ENCODE results near the gene ARL14EP.

The ARL14EP gene

DNA sequence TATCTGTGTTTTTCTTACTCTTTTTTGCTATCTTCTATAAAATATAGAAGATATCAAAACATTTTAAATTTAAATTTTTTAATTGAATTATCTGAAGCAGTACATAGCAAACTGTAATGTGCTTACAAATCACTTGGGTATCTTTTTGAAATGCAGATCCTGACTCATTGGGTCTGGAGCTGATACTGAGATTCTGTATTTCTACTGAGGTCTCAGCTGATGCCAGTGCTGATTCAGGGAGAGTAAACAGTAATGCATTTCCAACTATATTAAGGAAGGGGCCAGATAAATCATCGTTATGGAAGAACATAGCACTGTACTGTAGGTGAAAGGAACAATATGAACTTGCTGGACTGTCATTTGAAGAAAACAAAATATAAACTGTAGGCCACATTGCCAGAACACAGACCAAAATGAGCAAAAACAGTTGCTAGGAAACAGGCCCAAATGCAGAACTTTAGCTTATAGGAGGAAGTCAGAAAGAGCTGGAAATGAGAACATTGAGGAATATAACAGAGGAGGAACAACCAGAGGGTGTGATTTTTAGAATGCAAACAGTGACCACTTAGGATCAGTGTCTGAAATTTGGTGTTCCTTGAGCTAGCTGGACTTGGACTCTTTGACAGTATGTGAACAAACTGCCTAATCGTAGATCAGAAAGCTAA lies 3.3 kb downstream of the ARL14EP start:
- DNase-seq (ENCODE audit: low read depth in 2 of 2, low spot score in 1 of 2) = no peak

DNA sequence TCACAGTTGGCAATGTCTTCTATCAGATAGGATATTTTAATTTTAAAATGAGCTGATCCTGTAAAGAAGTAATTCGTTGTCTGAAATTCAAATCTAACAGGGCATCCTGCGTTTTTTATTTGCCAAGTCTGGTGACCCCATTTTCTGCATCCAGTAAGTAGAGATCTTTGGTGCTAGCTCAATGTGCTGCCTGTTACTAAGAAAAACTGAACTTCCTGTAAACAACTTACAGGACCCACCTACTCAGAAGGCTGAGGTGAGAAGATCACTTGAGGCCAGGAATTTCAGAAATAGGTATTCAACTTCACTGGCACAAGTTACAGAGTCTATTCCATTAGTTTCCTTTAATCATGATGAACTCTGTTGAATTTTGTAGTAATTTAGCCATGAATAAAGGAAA lies 4.0 kb downstream of the ARL14EP start:
- DNase-seq (ENCODE audit: low read depth in 2 of 2, low spot score in 1 of 2) = no peak

DNA sequence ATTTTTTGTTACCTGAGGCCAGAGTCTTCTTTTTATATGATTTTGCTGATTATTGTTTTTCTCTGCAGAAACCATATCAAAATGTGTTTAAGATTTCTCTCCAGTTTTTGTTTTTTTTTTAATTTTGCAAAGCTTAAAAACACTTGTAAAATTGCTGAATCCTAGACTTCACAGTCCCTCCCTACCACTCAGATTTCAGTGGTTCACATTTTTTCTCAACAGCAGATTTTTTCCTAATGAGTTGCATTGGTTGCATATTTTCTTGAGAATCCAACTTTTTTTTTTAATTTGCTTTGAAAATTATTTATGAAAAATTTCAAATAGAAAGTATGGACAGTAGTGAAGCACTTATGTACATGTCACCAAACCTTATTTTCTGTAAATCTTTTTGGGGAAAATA lies 5.8 kb downstream of the ARL14EP start:
- no peak for DNase-seq (ENCODE audit: low read depth in 2 of 2, low spot score in 1 of 2)

DNA sequence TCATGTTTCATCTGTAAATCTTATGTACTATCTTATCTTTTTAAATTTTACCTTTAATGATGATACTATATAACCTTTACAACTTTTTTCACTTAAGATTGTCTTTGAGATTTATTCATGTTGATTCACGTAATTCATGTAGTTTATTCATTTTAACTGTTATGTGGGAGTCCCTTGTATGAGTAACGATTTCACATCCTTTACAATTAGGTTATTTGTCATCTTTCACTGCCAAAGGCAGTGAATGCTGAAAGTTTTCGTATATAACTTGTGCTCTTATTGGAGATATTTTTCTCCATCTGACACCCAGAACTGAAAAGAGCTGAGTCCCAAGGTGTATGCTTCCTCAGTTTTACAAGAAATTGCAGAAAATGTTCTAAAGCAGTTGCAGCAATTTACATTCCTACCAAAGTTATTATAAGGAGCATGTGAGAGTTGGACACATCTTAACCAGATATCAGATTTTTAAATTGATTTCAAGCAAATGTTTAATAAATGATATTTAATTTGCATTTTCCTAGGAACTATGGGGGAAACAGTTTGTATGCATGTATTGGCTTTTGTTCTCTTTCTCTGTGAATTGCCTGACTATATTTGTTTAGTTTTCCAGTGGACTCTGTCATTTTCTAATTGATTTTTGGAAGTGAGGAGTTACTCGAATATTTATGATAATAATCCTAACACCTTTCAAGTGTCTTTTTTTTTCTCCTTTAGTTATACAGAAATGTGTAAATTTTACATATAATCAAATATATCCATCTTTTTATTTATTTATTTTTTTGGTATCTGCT lies 6.4 kb downstream of the ARL14EP start:
- DNase-seq (ENCODE audit: low read depth in 2 of 2, low spot score in 1 of 2) = no peak

- no peak for DNase-seq (ENCODE audit: low read depth in 2 of 2, low spot score in 1 of 2)
Measured at GRCh38 chr11:30333405-30333804, 10.5 kb downstream of the ARL14EP start.

GRCh38 chr11:30342736-30343166 lies 19.8 kb downstream of the ARL14EP start:
- DNase-seq (ENCODE audit: low read depth in 2 of 2, low spot score in 1 of 2) = no peak

GRCh38 chr11:30344085-30344484 lies 21.2 kb downstream of the ARL14EP start:
- DNase-seq (ENCODE audit: low read depth in 2 of 2, low spot score in 1 of 2) = no peak

GRCh38 chr11:30345644-30346043 lies 22.7 kb downstream of the ARL14EP start:
- no peak for DNase-seq (ENCODE audit: low read depth in 2 of 2, low spot score in 1 of 2)

GRCh38 chr11:30346068-30346688 lies 23.3 kb downstream of the ARL14EP start:
- no peak for DNase-seq (ENCODE audit: low read depth in 2 of 2, low spot score in 1 of 2)

- no peak for DNase-seq (ENCODE audit: low read depth in 2 of 2, low spot score in 1 of 2)
Measured at GRCh38 chr11:30348035-30348434, 25.1 kb downstream of the ARL14EP start.

GRCh38 chr11:30349885-30350284 lies 27.0 kb downstream of the ARL14EP start:
- no peak for DNase-seq (ENCODE audit: low read depth in 2 of 2, low spot score in 1 of 2)

GRCh38 chr11:30350384-30350783 lies 27.5 kb downstream of the ARL14EP start:
- no peak for DNase-seq (ENCODE audit: low read depth in 2 of 2, low spot score in 1 of 2)

DNA sequence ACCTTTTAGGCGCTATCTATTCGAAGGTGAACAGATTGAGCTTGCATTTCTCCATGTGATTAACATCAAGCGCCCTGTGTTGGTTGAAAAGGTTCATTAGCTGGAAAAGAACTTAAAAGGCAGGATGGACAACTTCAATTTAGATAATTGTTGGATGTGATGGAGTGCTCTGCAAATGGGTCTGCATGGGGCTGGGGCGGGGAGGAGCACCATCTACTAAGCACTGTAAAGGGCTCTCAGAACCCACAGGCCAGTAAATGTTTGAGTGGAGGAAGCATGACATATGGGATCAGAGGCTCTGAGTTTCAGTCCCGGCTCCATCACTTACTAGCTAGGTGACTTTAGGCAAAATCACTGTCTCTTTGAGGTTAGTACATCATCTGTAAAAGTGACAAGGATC lies 28.2 kb downstream of the ARL14EP start:
- no peak for DNase-seq (ENCODE audit: low read depth in 2 of 2, low spot score in 1 of 2)

DNA sequence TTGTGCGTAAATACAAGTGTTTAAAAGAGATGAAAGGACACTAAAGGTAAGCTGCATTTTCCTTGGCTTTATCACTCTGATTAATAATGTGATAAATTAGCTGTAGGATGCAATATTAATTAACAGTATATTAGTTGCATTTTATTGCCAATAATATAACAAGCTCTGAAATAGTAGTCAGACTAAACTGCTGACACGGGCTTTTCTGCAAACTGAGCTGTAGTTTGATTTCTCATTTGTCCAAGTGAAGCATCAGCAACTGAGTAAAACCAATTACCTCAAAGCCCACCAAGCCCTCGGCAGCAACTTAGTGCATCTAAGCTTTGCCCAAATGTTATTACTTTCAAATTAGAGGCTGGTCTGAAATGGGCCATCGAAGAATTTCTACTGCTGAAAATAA lies 33.5 kb downstream of the ARL14EP start:
- DNase-seq (ENCODE audit: low read depth in 2 of 2, low spot score in 1 of 2) = no peak

DNA sequence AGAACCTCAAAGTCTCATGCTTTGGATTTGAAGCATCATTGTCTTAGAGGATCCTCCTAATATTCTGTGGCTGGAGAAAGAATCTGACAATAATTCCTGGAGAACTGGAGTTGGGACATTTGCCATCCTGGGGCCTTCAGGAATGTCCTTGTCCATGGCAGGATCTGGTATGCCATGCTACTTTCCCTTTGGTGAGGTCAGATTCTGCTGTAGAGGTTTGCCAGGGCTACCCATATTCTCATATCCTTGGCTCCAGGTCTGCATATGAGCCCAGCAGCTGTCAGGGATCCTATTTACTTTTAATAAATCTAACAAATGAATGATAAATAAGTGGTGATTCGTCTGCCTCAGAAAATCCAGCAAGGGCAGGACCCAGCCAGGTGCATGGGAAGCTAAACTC lies 35.0 kb downstream of the ARL14EP start:
- no peak for DNase-seq (ENCODE audit: low read depth in 2 of 2, low spot score in 1 of 2)

- no peak for DNase-seq (ENCODE audit: low read depth in 2 of 2, low spot score in 1 of 2)
Measured at GRCh38 chr11:30358536-30358935, 35.6 kb downstream of the ARL14EP start.

DNA sequence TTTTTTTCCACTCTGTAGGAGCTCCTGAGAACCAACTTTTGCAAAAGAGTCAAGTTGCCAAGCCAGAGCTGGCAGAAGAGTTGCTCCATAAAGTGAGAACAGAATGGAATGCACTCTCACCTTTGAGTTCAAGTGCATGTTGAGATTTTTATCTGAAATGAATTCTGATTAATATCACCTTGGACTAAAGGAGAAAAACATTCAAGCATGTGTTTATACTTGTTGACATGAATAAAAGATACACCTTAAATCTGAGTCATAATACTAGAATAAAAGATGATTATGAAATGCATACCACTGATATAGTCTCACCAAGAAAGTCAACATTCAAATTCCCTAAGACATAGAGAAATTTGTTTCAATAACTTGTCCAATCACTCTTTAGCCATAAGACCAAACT lies 37.8 kb downstream of the ARL14EP start:
- no peak for DNase-seq (ENCODE audit: low read depth in 2 of 2, low spot score in 1 of 2)

GRCh38 chr11:30364139-30364836 lies 41.4 kb downstream of the ARL14EP start:
- DNase-seq (ENCODE audit: low read depth in 2 of 2, low spot score in 1 of 2) = no peak

DNA sequence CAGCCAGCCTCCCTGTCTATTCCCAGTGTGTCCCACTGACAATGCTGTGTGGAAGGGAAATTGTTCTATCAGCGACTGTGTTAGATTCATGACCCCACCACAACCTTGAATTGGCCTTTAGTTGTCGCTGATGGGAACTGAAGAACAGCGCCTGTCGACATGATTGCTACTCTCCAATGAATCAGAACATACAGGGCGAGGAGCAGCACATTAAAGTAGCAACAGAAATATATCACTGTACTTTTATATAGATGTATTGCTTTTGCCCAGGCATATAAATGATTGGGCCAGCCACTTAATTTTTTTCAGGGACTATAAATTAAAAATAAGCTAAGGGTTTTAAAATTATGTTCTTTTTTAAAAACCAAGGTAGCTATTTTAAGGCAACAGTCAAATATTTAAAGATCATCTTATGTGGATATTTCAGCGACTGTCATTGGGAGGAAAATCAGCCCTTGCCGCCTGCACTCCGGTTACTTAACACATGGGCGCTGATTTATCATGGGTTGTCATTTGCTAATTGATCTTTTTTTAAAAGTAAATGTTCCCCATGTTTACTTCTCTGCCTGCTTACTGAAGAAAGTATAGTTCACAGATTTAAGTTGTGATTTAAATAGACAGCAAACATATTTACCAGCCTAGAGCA lies 42.1 kb downstream of the ARL14EP start:
- DNase-seq (ENCODE audit: low read depth in 2 of 2, low spot score in 1 of 2) = no peak

DNA sequence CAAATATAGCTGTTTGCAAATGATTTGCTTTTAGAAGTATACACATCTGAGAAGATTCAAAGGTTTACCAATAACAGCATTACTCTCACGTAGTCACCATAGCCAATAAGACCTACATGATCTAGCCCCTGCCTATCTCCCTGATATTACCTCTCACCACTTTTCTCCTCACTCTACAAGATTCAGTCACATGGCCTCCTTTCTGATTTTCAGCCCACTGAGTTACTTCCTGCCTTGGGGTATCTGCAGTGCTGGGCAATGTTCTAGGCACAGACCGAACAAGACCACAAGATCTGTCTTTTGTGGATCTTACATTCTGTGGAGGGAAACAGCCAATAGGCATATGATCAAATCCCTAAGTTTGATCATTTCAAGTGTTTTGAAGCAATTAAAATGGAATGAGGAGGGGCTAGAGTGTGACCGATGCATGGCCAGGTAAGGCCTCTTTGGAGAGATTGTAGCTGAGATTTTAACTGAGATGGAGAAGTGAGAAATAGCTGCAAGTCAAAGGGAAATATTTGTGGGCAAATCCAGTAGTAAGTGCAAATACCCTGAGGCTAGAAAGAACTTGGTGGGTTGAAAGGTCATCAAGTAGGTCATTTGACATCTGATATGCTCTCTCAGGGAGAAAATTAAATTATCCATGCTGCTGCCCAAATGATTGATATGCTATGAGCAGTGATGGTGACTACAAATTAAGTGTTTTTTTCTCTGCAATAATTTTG lies 43.1 kb downstream of the ARL14EP start:
- DNase-seq (ENCODE audit: low read depth in 2 of 2, low spot score in 1 of 2) = no peak

DNA sequence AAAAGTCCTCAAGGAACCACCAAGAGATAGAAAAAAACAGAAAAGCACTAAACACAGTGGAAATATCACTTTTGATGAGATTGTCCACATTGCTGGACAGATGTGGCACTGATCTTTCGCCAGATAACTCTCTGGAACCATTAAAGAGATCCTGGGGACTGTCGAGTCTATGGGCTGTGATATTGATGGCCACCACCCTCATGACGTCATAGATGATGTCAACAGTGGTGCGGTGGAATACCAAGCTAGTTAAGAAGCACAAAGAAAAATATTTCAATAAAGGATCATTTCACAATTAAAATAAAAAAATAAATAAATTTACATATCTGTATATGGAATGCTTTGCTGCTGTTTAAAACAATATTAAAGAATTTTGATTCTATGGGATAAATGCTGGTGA lies 45.5 kb downstream of the ARL14EP start:
- no peak for DNase-seq (ENCODE audit: low read depth in 2 of 2, low spot score in 1 of 2)

All from stimulated activated CD8-positive, alpha-beta memory T cell treated with anti-CD3 and anti-CD28 coated beads, Interleukin-4, amount 100 ng/mL, for 1 hour (primary cell).